Erythroblast (primary cell): ENCODE data around the gene WDR45B.

Source experiments
- DNase-seq, 2 experiments: peaks; one replicate each; lab custom pipeline; 2025; lab: John Stamatoyannopoulos, UW
- GATA1 ChIP-seq: IDR thresholded peaks from 2 replicates; pipeline ENCODE4 v1.6.1; 2011; ENCODE audit warnings: low read depth, mild to moderate bottlenecking, control low read depth, low read length, moderate library complexity
- POLR2A ChIP-seq: IDR thresholded peaks from 2 replicates; pipeline ENCODE4 v1.6.1; 2011; ENCODE audit warnings: mild to moderate bottlenecking, low read length

Gene WDR45B

DNA sequence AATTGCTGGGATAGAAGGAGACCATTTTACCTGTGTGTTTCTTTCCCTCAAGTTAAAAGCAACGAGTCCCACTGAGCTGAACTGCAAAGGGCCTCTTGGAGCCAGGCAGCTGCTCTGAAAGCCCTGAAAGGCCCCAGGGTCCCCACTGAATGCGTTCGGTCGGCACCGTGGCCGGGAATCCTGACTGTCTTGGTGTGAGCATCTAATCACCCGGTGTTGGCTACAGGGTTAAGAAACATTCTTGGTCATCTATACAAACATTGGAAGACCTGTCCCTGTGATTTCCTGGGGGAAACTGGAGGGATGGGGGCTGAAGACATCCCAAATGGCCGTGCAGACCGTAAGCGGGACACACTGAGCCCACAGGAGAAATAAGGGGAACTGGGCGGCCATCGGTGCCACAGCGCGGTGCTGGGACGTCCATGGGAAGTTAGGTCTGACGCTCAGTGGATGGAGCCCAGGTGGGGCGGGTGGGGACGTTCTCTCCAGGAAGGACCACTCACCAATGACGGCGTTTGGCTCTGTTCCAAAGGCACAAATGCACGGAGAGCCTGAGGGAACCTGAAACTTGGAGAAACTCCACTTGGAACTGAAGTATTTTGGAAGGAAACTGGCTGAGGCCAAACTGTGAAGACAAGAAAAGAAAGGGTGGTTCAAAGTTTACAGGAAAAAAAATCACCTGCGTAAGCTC is 32.1 kb downstream of the WDR45B start:
- no peak for DNase-seq
- no peak for TF ChIP-seq GATA1
- no peak for TF ChIP-seq POLR2A

DNA sequence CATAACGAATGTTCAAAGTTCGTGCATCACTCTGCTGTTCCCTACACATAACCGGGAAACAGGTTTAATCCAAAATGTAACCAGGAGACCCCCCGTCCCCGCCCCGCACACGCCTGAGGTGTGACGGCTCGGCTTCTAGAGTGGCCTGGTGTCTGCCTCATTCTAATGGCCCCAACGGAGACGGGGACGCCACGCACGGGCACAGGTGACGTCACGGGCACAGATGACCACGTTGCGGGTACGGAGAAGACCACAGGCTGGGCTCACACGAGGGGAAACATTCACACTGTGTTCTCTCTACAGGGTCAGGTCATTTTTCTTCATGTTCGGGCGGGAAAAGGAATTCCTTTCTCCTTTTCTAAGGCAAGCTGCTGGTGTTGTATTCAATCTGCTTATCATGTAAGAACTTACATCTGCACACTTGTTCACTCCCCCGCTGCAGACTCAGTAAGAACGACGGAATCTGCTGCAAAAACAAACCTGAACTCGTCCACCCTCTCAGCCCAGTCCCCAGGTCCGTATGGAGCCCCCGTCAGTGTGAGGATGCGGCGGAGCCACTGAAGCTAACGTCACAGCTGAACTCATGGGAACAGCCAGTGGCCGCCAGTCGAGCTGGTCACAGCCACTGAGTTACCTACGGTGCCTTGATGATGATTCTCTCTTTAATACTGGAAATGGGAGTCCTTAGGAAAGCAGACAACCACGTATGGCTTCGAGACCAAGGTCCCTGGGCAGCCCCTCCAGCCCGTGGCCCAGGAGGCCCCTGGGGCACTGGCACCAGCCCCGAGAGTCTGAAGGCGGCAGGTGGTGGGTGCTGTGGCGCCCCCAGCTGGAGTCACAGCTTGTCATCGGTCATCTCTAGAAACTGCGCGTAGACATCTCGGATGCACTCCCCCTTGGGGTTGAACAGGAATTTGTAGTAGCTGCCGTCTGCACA is 32.9 kb downstream of the WDR45B start:
- peak; percentile 9 to 15 for DNase-seq
- TF ChIP-seq GATA1 (no peak), POLR2A (no peak)

DNA sequence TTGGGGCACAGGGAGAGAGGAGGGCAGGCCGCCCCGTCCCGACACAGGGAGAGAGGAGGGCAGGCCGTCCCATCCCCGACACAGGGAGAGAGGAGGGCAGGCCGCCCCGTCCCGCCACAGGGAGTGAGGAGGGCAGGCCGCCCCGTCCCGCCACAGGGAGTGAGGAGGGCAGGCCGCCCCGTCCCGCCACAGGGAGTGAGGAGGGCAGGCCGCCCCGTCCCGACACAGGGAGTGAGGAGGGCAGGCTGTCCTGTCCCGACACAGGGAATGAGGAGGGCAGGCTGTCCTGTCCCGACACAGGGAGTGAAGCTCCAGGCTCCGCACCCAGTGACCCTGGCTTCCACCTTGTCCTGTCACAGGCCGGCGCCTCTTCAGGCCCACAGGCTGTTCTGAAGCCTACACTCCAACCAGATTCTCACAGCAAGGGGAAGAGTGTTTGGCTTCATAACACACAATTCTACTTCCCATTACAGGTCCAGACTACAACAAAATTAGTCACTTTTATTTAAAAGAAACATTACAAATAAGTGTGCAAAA is 34.1 kb downstream of the WDR45B start:
- TF ChIP-seq GATA1 (no peak), POLR2A (no peak)
- DNase-seq = no peak

DNA sequence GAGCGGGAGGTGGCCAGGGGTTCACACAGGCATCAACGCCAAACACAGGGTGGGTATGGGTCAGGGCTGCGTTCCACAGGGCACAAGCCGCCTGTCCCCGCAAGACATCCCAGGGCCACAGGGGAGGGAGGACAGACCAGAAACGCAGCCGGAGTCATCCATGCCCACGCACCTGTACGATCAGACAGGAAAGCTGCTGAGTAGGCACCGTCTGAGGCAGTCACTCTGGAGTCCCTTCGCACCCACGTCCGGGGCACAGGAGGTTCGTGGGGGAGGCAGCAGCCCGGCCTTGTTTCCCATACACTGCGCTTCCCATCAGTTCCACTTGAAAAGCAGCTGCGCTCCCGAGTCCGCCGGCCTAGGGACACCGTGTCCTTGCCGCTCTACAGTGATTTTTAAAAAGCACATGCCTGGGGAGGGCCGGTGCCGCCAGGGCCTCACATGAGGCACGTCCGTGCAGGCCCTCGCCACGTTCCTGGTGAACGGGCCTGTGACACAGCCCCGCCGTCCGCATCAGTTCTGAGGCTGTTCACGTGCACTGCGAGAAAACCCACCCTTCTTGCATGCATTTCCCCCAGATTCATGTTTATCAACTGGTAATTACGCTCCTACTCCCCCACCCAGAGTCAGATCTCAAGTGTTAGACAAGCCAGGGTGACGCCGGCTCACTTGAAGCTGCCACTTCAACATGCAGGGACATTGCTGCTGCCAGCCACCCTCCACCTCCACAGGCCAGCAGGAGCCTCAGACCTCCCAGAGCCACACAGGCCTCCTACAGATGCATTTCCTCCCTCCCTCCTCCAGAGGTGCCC is 34.8 kb downstream of the WDR45B start:
- TF ChIP-seq GATA1 (no peak), POLR2A (no peak)
- DNase-seq = no peak

DNA sequence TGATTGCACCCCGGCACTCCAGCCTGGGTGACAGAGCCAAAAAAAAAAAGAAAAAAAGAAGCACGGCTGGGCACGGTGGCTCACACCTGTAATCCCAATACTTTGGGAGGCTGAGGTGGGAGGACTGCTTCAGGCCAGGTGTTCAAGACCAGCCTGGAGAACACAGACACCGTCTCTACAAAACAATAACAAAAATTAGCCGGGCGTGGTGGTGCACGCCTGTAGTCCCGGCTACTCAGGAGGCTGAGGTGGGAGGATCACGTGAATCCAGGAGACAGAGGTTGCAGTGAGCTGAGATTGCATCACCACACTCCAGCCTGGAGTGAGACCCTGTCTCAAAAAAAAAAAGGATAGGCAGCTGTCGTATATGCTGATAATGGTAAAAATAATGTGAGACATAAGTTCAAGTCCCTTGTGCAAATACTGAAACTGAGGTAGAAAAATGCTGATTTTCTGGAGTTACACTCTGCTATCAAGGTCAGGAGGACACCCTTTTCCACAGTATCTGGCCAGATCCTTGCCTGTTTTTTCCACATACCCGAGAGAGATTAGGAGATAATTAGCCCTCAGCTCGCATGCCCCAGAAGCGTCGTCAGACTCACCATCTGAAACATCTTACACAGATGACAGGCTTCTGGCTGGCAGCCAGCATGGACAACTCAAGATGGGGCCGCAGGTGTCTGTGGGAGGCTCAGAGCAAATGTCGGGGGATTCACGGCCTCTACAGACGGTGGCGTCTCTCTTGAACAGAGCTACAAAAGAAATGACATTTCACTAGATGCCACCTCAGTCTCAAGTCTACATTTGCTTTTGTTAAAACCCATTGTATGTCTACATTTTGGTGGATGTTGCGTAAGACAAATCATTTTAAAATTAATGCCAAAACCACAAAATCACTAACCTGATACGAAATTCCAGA is 36.8 kb downstream of the WDR45B start:
- DNase-seq = peak; percentile 23 to 44
- TF ChIP-seq POLR2A = no peak
- TF ChIP-seq GATA1 = no peak

DNA sequence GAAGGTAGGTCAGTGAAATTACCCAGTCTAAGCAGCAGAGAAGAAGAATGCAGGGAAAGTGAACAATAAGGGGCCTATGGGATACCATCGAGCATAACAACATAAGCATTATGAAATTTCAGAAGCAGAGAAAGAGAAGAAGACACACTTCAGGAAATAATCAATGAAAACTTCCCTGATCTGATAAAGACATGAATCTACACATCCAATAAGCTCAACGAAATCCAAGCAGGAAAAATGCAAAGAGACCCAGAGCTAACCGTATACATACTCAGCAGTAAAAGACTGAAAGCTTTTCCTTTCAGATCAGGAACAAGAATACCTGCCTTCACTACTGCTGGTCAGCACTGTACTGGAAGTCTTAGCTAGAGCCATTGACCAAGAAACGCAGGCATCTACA is 38.6 kb downstream of the WDR45B start:
- TF ChIP-seq GATA1 (no peak), POLR2A (no peak)
- no peak for DNase-seq

DNA sequence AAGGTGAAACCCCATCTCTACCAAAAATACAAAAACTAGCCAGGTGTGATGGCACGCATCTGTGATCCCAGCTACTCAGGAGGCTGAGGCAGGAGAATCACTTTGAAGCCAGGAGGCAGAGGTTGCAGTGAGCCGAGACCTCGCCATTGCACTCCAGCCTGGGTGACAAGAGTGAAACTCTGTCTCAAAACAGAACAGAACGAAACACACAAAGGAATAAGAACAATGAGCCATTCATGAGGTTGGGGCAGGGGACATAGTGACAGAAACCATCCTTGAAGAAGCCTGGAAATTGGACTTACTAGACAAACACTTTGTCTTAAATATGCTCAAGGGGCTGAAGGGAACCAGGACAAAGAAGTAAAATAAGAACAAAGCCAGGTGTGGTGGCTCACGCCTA is 39.4 kb downstream of the WDR45B start:
- DNase-seq = no peak
- TF ChIP-seq GATA1 = no peak
- no peak for TF ChIP-seq POLR2A

DNA sequence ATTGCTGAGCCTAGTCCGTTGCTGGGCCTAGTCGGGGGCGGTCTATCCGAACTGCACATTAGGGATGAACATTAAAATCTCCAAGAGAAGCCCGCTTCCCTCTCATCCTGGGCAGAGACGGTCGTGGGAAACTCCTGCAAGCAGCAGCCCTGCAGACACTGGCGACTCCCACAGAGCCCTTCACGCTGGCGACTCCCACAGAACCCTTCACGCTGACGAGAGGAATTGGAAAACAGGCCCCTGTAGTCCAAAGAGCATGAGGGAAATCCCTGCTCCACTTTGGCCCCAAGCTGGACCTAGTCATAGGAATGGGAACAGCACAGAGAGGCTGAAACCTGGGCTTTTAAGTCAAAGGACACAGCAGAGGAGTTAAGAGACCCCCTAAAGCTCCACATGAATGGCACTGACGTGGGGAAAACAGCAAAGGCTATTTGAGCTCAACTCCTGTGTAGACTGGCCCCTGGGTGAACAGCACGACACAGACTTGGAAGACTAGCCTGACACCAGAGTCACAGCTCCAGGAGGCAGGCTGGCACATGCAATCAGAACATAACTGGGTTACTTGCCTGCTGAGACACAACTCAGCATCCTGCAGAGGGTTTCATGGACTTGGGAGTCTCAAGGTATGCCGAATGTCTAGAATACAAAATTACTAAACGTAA is 42.2 kb downstream of the WDR45B start:
- no peak for DNase-seq

DNA sequence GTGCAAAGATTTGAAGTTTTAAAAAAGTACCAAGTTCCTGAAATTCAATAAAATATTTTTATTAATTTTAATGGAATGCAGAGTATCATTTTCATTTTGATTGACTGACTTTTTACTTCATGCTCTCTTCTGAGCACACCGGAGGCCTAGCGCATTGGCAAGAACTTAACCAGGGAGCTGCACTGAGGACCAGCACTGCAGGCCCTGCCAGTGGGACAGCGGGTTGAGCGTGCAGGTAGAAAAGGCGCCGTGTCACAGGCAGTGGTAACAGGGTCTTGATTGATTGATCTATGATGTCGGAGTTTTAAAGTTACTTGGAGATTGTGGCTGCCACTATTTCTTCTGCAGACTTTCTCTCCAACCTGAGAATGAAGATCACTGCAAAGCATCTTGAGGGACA is 43.7 kb downstream of the WDR45B start:
- DNase-seq = no peak
- TF ChIP-seq GATA1 = no peak
- no peak for TF ChIP-seq POLR2A

More for the DNA sequence above, 42.2 kb downstream of the WDR45B start:
- no peak for TF ChIP-seq POLR2A

DNA sequence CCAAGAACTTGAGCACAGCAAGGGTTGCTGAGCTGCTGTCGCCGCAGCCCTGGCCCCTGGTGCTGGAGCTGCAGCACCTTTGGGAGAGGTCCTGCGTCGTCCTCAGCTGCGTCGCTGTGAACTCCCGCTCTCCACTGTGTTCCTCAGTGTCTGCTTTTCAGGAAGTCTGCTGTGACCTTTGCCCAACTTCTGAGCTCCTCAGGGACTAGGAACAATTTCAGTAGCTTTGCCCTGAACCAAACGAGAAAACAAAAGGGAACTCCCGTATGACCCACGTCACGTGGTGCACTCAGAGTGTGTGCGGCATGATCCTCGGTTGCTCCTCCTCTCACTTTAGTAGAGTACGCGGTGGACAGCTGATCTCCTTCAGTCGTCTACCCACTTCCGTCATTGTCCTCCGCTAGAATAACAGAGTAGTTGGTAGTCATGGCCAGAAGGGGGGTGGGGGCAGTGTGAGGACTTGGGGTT is 44.2 kb downstream of the WDR45B start:
- peak; percentile 66 to 86 for DNase-seq
- TF ChIP-seq POLR2A (no peak), GATA1 (no peak)

DNA sequence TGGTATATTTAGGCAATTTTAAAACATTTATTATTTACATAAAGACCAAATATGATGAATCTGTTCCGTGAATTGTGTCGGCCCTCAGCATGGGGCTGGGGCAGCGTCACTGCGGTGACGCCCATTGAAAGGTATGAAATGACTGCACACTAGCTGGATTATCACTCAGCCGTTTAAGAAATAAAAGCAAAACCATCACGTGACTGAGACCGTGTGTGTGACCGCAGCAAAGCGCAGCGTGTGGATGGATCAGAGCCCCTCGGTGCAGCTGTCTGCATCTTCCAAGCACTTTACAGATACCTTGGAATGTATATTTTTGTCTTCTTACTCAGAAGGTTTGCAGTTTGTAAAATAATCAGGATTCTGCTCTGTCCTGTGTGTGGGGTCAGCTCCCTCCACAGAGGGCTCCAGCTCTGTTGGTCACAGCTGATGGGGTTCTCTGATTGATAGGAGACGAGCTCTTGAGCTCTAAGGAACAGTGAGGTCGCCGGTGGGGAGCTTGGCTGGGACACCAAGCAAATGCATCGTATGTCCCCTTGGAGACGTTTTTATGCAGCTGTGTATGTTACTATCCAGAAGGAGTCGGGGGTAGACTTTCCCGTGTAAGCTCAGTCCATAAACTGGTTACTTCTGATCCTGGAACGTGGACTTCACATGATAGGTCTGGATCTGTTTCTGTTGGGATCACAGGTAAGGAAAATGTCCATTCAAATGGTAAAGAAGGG is 45.1 kb downstream of the WDR45B start:
- DNase-seq = no peak
- TF ChIP-seq POLR2A (no peak), GATA1 (no peak)
